GM19452 (cell line): ENCODE data around the gene ITPR1.
A peak's percentile ranks its signal among the peaks of the same experiment; 100 is the strongest.

Source experiments
- ATAC-seq: cut with Tn5 transposase; IDR thresholded peaks from one replicate; pipeline ENCODE4 v1.9.1; 2021; ENCODE audit not compliant: unreplicated experiment

Gene ITPR1

DNA sequence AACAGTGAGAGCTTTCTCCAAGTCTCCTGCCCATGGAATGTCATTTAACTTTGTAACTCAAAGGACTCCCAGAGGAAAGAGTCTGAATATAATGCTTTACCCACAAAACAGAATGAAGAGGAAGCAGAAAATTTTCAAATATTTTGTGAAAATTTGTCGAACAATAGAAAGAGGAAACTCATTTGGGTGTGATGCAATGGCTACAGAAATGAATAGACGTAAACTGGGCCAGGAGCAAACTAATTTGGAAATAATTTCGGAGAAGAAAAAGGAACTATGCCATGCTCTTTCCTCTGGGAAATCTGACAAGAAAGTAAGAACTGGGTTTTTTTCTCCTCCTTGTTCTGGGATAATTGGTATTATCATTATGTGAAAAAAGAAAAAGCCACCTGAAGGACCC, 14.9 kb upstream of the ITPR1 start:
- no peak for ATAC-seq

DNA sequence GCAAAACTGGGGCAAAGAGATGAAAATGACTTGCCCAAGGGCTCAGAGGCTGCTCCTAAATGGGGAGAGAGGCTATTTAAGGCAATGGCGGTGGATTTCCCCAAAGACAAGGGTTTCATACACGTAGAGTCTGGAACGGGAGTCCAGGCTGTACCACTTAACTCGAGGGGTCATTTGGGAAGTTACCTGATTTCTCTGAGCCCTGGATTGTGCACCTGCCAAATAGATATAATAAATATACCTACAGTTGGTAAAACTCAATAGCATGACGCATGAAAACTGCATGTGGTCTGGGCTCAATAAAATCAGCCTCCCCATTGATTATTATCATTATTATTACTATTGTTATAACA, 1.3 kb upstream of the ITPR1 start:
- ATAC-seq = no peak

DNA sequence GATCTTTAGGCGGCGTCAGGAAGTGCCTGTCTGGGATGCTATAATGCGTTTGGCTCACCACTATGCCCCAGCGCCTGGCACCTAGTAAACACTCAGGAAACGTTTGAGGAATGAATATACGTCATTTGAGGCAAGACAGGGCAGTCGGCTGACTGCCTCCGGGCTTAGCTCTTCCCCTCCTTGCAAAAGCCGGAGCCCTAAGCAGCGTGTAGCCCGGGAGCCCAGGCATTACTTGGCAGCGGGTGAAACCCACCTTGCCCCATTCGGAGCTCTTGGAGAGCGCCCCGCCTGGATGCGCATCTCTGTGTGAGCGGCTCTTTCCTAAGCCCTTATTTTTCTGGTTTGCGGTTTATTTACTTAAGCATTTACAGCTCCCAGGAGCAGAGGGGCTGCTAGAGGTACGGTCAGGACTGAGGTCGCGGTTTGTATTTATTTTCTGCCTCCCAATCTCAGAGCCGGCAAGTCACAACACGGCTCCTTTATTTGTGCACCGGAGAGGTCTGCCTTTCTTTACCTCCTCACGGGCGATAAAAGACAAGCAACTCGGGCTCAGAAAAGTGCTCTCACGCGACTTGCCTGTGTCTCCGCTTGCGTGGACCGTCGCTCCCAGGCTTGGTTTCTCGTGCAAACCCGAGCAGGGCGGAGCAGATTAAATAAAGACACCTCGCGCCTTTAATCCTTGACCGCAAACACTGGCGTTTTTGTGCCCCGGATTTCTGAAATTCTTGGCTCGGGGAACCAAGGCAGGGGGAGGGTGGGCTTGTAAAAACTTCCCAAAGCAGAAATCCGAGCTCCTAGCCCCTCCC, 737 bp upstream of the ITPR1 start:
- ATAC-seq = no peak

DNA sequence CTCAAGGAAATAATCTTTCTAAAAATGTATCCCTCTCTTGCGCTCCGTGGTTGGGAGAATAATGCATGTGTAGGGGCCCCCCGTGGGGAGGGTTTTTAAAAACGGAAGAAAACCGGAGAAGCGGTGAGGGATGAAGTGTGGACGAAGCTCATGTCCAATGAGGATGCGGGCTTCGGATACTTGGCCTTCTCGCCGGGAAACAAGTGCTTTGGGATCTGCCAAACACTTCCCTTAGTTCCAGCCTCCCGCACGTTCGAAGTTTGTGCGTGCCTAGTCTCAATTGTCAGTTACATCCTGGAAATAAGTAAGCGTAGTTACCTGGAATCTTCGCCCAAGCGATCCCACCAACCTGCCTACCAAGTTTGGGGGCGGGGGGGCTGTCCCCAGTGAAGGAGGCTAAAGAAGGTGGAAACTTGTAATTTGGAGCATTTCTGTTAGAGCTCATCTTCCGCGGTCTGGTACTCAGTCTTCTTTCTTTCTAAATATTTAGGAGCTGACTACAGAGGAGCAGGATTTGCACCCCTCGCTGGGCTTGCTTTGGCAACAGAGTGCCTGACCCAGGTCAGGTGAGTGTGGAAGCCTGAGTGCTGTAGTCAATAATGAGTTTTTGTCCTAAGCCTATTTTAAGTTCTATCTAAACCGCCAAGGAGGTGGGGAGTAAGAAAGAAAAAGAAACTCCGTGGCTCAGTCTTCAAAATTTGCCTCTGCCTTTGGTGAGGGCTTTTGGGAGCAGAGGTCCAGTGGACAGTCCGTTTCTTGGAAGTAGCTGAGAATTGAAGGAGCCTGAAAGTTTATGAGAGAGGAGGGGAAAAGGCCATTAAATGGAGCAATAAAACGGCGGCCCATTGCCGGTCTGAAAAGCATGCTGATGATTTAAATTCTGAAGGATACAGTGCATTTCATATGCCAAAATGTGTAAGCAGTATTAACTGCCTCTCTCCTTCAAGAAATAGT, 1.1 kb downstream of the ITPR1 start:
- ATAC-seq = no peak

- ATAC-seq = peak; percentile 27
Observed at GRCh38 chr3:4494895-4495264, 1.7 kb downstream of the ITPR1 start.

- ATAC-seq = no peak
Observed at GRCh38 chr3:4495294-4496086, 2.3 kb downstream of the ITPR1 start.

DNA sequence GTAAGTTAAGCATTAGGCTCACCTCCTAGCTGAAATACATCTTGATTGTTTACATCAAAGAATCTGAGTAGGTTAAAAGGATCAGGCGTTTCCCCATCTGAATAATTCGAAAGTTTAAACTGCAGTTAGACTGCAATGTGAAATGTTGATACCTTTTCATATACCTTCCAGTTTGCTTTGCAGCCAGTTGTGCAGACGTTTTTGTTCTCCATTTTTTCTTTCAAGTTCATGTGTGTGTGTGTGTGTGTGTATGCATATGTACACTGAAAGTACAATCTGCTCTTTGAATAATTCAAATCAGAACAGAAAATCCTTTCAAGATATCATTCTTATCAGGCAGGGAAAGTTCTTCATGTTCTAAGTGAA, 2.9 kb downstream of the ITPR1 start:
- no peak for ATAC-seq

- ATAC-seq = no peak
Observed at GRCh38 chr3:4497005-4497692, 4.0 kb downstream of the ITPR1 start.

GRCh38 chr3:4497843-4498324, 4.7 kb downstream of the ITPR1 start:
- no peak for ATAC-seq

DNA sequence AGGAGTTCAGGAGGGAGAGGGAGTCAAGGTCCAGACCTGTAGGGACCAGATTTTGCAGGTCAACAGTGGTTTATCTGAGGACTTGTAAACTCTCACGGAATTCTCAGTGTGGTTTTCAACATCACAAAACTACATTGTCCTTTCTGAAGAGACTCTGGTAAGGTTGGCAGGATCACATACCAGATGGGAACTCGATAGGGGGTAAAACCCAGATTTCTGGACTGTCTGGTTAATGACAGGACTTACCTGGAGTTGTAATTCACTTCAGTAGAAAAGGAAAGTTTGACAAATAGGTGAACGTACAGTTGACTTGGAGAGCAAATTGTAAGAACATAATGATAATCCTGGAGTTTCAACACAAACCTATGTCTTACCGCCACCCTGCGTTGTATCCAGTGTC, 5.3 kb downstream of the ITPR1 start:
- ATAC-seq = no peak

GRCh38 chr3:4501437-4501836, 8.3 kb downstream of the ITPR1 start:
- no peak for ATAC-seq

GRCh38 chr3:4501927-4502326, 8.8 kb downstream of the ITPR1 start:
- ATAC-seq = no peak

- ATAC-seq = peak; percentile 42
Observed at GRCh38 chr3:4503050-4503449, 9.9 kb downstream of the ITPR1 start.

- no peak for ATAC-seq
Observed at GRCh38 chr3:4504340-4505261, 11.5 kb downstream of the ITPR1 start.

DNA sequence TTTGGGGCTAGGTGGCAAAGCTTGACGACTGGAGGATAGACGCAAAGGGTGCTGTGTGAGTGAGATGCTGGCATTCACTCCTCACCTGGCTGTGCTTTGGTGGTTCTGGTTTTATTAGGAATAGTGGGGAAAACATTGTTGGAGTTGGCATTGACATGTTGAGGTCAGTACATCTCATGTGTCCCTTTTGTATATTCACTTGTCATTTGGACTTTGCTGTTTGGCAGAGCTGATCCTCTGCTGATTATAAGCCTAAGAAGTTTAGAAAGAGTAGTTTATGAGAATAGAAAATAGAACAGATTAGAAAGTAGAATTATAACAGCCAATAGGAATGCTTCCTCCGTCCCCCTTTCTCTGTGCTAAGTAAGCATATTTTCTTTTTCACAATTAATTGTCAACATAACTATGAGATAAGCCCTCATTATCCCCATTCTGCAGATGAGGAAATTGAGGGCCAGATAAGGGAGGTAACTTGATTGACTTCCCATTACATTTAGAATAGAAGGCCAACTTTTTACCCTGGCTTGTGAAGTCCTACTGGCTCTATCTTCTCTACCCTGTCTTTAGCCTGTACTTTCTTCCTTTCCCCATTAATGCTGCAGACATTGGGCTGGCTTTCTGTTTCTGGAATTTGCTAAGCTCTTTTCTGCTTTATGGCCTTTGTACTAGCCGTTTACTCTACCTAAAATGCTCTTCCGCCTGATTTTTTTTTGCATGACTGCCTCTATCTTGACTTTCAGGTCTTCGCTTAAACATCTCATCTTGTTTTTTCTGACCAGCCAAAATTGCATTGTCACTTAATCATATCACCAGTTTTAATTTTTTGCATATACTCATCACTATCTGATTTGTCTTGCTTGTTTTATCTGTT, 12.8 kb downstream of the ITPR1 start:
- ATAC-seq = no peak

- no peak for ATAC-seq
Observed at GRCh38 chr3:4506559-4507023, 13.4 kb downstream of the ITPR1 start.

GRCh38 chr3:4507024-4507596, 14.0 kb downstream of the ITPR1 start:
- peak; percentile 17 for ATAC-seq
